ENCODE measurements around the gene PROC.

DNA sequence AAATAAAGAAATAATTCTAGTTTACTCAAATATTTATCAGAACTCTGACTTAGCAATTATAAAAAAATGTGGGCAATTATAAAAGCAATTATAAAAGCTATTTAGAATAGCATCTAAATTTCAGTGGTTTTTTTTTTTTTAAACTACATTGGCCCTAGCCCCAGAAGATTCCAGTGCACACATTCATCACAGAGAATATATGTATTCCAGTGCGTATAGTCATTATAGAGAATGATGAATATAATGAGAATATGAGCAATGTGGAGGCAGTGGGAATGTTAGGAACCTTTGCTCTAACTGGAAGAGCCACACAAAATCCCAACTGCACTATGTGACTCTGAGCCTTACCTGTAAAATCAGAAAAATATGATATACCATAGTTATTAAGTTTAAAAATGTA lies 41.0 kb upstream of the PROC start:
- TF ChIP-seq ZNF48 (tag by site-specific recombination; IDR thresholded peaks at IDR 0.05): no peak
- TF ChIP-seq, protein P1, sequence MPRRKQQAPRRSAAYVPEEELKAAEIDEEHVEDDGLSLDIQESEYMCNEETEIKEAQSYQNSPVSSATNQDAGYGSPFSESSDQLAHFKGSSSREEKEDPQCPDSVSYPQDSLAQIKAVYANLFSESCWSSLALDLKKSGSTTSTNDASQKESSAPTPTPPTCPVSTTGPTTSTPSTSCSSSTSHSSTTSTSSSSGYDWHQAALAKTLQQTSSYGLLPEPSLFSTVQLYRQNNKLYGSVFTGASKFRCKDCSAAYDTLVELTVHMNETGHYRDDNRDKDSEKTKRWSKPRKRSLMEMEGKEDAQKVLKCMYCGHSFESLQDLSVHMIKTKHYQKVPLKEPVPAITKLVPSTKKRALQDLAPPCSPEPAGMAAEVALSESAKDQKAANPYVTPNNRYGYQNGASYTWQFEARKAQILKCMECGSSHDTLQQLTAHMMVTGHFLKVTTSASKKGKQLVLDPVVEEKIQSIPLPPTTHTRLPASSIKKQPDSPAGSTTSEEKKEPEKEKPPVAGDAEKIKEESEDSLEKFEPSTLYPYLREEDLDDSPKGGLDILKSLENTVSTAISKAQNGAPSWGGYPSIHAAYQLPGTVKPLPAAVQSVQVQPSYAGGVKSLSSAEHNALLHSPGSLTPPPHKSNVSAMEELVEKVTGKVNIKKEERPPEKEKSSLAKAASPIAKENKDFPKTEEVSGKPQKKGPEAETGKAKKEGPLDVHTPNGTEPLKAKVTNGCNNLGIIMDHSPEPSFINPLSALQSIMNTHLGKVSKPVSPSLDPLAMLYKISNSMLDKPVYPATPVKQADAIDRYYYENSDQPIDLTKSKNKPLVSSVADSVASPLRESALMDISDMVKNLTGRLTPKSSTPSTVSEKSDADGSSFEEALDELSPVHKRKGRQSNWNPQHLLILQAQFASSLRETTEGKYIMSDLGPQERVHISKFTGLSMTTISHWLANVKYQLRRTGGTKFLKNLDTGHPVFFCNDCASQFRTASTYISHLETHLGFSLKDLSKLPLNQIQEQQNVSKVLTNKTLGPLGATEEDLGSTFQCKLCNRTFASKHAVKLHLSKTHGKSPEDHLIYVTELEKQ (tag by site-specific recombination; IDR thresholded peaks at IDR 0.05; ENCODE audit: borderline replicate concordance): no peak
- TF ChIP-seq, protein P2, sequence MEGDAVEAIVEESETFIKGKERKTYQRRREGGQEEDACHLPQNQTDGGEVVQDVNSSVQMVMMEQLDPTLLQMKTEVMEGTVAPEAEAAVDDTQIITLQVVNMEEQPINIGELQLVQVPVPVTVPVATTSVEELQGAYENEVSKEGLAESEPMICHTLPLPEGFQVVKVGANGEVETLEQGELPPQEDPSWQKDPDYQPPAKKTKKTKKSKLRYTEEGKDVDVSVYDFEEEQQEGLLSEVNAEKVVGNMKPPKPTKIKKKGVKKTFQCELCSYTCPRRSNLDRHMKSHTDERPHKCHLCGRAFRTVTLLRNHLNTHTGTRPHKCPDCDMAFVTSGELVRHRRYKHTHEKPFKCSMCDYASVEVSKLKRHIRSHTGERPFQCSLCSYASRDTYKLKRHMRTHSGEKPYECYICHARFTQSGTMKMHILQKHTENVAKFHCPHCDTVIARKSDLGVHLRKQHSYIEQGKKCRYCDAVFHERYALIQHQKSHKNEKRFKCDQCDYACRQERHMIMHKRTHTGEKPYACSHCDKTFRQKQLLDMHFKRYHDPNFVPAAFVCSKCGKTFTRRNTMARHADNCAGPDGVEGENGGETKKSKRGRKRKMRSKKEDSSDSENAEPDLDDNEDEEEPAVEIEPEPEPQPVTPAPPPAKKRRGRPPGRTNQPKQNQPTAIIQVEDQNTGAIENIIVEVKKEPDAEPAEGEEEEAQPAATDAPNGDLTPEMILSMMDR (tag by site-specific recombination; IDR thresholded peaks at IDR 0.05): no peak
- TF ChIP-seq, protein P3, sequence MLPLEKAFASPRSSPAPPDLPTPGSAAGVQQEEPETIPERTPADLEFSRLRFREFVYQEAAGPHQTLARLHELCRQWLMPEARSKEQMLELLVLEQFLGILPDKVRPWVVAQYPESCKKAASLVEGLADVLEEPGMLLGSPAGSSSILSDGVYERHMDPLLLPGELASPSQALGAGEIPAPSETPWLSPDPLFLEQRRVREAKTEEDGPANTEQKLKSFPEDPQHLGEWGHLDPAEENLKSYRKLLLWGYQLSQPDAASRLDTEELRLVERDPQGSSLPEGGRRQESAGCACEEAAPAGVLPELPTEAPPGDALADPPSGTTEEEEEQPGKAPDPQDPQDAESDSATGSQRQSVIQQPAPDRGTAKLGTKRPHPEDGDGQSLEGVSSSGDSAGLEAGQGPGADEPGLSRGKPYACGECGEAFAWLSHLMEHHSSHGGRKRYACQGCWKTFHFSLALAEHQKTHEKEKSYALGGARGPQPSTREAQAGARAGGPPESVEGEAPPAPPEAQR (tag by site-specific recombination; IDR thresholded peaks at IDR 0.05): no peak
- no peak for TF ChIP-seq PRDM1 (tag by site-specific recombination; IDR thresholded peaks at IDR 0.05)
- TF ChIP-seq ZNF843 (tag by site-specific recombination; IDR thresholded peaks at IDR 0.05): no peak
- no peak for TF ChIP-seq ZNF530 (tag by site-specific recombination; IDR thresholded peaks at IDR 0.05; ENCODE audit: low read depth)
- TF ChIP-seq ZNF140 (tag by site-specific recombination; IDR thresholded peaks at IDR 0.05): no peak
- no peak for TF ChIP-seq BCL11A (tag by site-specific recombination; IDR thresholded peaks at IDR 0.05; ENCODE audit: low read depth)
- no peak for TF ChIP-seq ZNF521 (tag by site-specific recombination; IDR thresholded peaks at IDR 0.05)
- TF ChIP-seq ZNF660 (tag by site-specific recombination; IDR thresholded peaks at IDR 0.05): no peak
- no peak for TF ChIP-seq ZXDB (tag by site-specific recombination; IDR thresholded peaks at IDR 0.05)
- no peak for TF ChIP-seq KLF8 (tag by site-specific recombination; IDR thresholded peaks at IDR 0.05)

Measured in HEK293 (cell line).